Trophoblast cell (in vitro differentiated cells and primary cell): ENCODE measurements around the gene MRPL43.
A peak's percentile ranks its signal among the peaks of the same experiment; 100 is the strongest.
"Not testable (repeated sequence)": the region's sequence is repeated elsewhere in the genome, so short reads cannot be mapped to it uniquely, and the experiment has no call there.

Source experiments
- DNase-seq, 2 donors: peaks; one replicate each; pipeline ENCODE4 v3.0.0-alpha.2; 2016
- H2AFZ ChIP-seq: 2 replicates; pipeline ENCODE4 v1.6.1; 2013; ENCODE audit warnings: low read length, moderate library complexity, mild to moderate bottlenecking; ENCODE audit not compliant: insufficient read depth, poor library complexity
- H2AK5ac ChIP-seq: 2 replicates; pipeline ENCODE4 v1.6.1; 2013; ENCODE audit warnings: mild to moderate bottlenecking, low read length
- H2BK120ac ChIP-seq: 2 replicates; pipeline ENCODE4 v1.6.1; 2013; ENCODE audit warnings: low read length, mild to moderate bottlenecking, moderate library complexity; ENCODE audit not compliant: insufficient read depth, poor library complexity
- H2BK12ac ChIP-seq: 2 replicates; pipeline ENCODE4 v1.6.1; 2013; ENCODE audit warnings: mild to moderate bottlenecking, low read length, moderate library complexity
- H2BK5ac ChIP-seq: 2 replicates; pipeline ENCODE4 v1.6.1; 2013; ENCODE audit warnings: low read length, low read depth, moderate library complexity, mild to moderate bottlenecking; ENCODE audit not compliant: poor library complexity
- H3K14ac ChIP-seq: 2 replicates; pipeline ENCODE4 v1.6.1; 2013; ENCODE audit warnings: mild to moderate bottlenecking, low read length
- H3K18ac ChIP-seq: 2 replicates; pipeline ENCODE4 v1.6.1; 2013; ENCODE audit warnings: mild to moderate bottlenecking, low read length
- H3K23ac ChIP-seq: 2 replicates; pipeline ENCODE4 v1.6.1; 2013; ENCODE audit warnings: low read length
- H3K27ac ChIP-seq: 2 replicates; pipeline ENCODE4 v1.5.1; 2013; ENCODE audit warnings: low read depth, mild to moderate bottlenecking, inconsistent platforms, low read length, moderate library complexity
- H3K27me3 ChIP-seq: 2 replicates; pipeline ENCODE4 v1.6.1; 2013; ENCODE audit warnings: inconsistent platforms, mild to moderate bottlenecking, low read length, moderate library complexity; ENCODE audit not compliant: insufficient read depth
- H3K36me3 ChIP-seq, 2 experiments: 1 replicate in 1 of 2; 2 replicates in 1 of 2; pipeline ENCODE4 v1.6.1; 2013; ENCODE audit warnings: low read length in 2 of 2, mild to moderate bottlenecking in 2 of 2, moderate library complexity in 1 of 2; ENCODE audit not compliant: insufficient read depth in 2 of 2, control insufficient read depth in 1 of 2
- H3K4ac ChIP-seq: 2 replicates; pipeline ENCODE4 v1.6.1; 2013; ENCODE audit warnings: low read depth, mild to moderate bottlenecking, low read length, moderate library complexity
- H3K4me1 ChIP-seq, 2 experiments: 1 replicate in 1 of 2; 2 replicates in 1 of 2; pipeline ENCODE4 v1.6.1; 2013; ENCODE audit warnings: low read length in 2 of 2, mild to moderate bottlenecking in 2 of 2, moderate library complexity in 1 of 2; ENCODE audit not compliant: insufficient read depth in 2 of 2, control insufficient read depth in 1 of 2
- H3K4me2 ChIP-seq: 2 replicates; pipeline ENCODE4 v1.6.1; 2013; ENCODE audit warnings: inconsistent platforms, mild to moderate bottlenecking, low read length, moderate library complexity
- H3K4me3 ChIP-seq: 2 replicates; pipeline ENCODE4 v1.5.1; 2013; ENCODE audit warnings: mild to moderate bottlenecking, low read depth, low read length, inconsistent platforms
- H3K79me1 ChIP-seq: one replicate; pipeline ENCODE4 v1.6.1; 2013; ENCODE audit warnings: low read length
- H3K79me2 ChIP-seq: 2 replicates; pipeline ENCODE4 v1.6.1; 2013; ENCODE audit warnings: low read length, mild to moderate bottlenecking; ENCODE audit not compliant: control insufficient read depth, insufficient read depth, poor library complexity
- H3K9ac ChIP-seq: 2 replicates; pipeline ENCODE4 v1.6.1; 2013; ENCODE audit warnings: mild to moderate bottlenecking, low read length
- H3K9me3 ChIP-seq: 2 replicates; pipeline ENCODE4 v1.6.1; 2013; ENCODE audit warnings: low read depth, mild to moderate bottlenecking, control low read depth, inconsistent platforms, low read length; ENCODE audit not compliant: insufficient read depth
- H4K12ac ChIP-seq: 2 replicates; pipeline ENCODE4 v1.6.1; 2013; ENCODE audit warnings: low read depth, mild to moderate bottlenecking, low read length, moderate library complexity
- H4K8ac ChIP-seq: 2 replicates; pipeline ENCODE4 v1.6.1; 2013; ENCODE audit warnings: low read depth, mild to moderate bottlenecking, low read length, moderate library complexity
- H4K91ac ChIP-seq: one replicate; pipeline ENCODE4 v1.6.1; 2013; ENCODE audit warnings: low read depth, mild to moderate bottlenecking, low read length, moderate library complexity
- WGBS: extraction: QIAGEN DNeasy Blood & Tissue Kit; methylation state at CpG from one replicate; pipeline ENCODE4 v1.1.7; 2013; ENCODE audit warnings: missing lambda C conversion rate; ENCODE audit not compliant: insufficient read length, insufficient coverage; ENCODE audit errors: extremely low coverage; 5-methylcytosine and 5-hydroxymethylcytosine counted together

The MRPL43 gene

GRCh38 chr10:100978121-100978900, 9.0 kb downstream of the MRPL43 start:
- H2BK120ac ChIP-seq, result no peak overlapping the region
- H4K91ac ChIP-seq, result no peak overlapping the region
- DNase-seq, result peak; percentile 87 to 90
- H3K4me2 ChIP-seq, result no peak overlapping the region
- H3K27ac ChIP-seq, result no peak overlapping the region
- H3K4ac ChIP-seq, result no peak overlapping the region
- no peak overlapping the region for H3K23ac ChIP-seq
- H3K36me3 ChIP-seq, result peaks cover 23 to 28% of the 10 kb centered on the region in 2 experiments
- peaks cover 0 to 5% of the 10 kb centered on the region in 2 experiments for H3K4me1 ChIP-seq
- H2BK12ac ChIP-seq, result no peak overlapping the region
- H3K14ac ChIP-seq, result no peak overlapping the region
- H3K4me3 ChIP-seq, result no peak overlapping the region
- no peaks in the 10 kb centered on the region for H3K79me2 ChIP-seq
- no peak overlapping the region for H4K8ac ChIP-seq
- no peak overlapping the region for H3K18ac ChIP-seq
- H2BK5ac ChIP-seq, result no peak overlapping the region
- H3K79me1 ChIP-seq, result no peaks in the 10 kb centered on the region
- H3K27me3 ChIP-seq, result no peaks in the 10 kb centered on the region
- no peak overlapping the region for H4K12ac ChIP-seq
- H2AFZ ChIP-seq, result no peak overlapping the region
- WGBS, result no CpG with 5 or more reads among the region's 13 CpGs
- H3K9ac ChIP-seq, result no peak overlapping the region
- H3K9me3 ChIP-seq, result peaks cover 1% of the 10 kb centered on the region
- H2AK5ac ChIP-seq, result no peak overlapping the region

GRCh38 chr10:100977436-100977835, 9.9 kb downstream of the MRPL43 start:
- no peaks in the 10 kb centered on the region for H3K27me3 ChIP-seq
- WGBS, result no CpG with 5 or more reads among the region's 6 CpGs
- no peak for DNase-seq

GRCh38 chr10:100976906-100977305, 10.4 kb downstream of the MRPL43 start:
- H3K79me1 ChIP-seq, result no peaks in the 10 kb centered on the region
- no peak overlapping the region for H2AFZ ChIP-seq
- peaks cover 1% of the 10 kb centered on the region for H3K9me3 ChIP-seq
- H3K27me3 ChIP-seq, result no peaks in the 10 kb centered on the region
- H3K23ac ChIP-seq, result no peak overlapping the region
- H4K12ac ChIP-seq, result no peak overlapping the region
- H4K8ac ChIP-seq, result no peak overlapping the region
- no peaks in the 10 kb centered on the region for H3K79me2 ChIP-seq
- no peak overlapping the region for H3K4me3 ChIP-seq
- no peak overlapping the region for H3K9ac ChIP-seq
- no peak overlapping the region for H2BK5ac ChIP-seq
- peaks cover 0 to 5% of the 10 kb centered on the region in 2 experiments for H3K4me1 ChIP-seq
- H2AK5ac ChIP-seq, result no peak overlapping the region
- H2BK120ac ChIP-seq, result no peak overlapping the region
- no peak overlapping the region for H3K18ac ChIP-seq
- DNase-seq, result peak in 1 of 2 donors; percentile 20
- H3K27ac ChIP-seq, result no peak overlapping the region
- H4K91ac ChIP-seq, result no peak overlapping the region
- no peak overlapping the region for H3K4me2 ChIP-seq
- peaks cover 19 to 21% of the 10 kb centered on the region in 2 experiments for H3K36me3 ChIP-seq
- H3K4ac ChIP-seq, result no peak overlapping the region
- 100% methylated on average over 1 of the region's 3 CpGs for WGBS
- no peak overlapping the region for H3K14ac ChIP-seq
- no peak overlapping the region for H2BK12ac ChIP-seq

More at GRCh38 chr10:100977436-100977835, 9.9 kb downstream of the MRPL43 start:
- H2AK5ac ChIP-seq, result no peak overlapping the region
- no peak overlapping the region for H3K4me2 ChIP-seq
- H3K14ac ChIP-seq, result no peak overlapping the region
- no peak overlapping the region for H4K91ac ChIP-seq
- H4K12ac ChIP-seq, result no peak overlapping the region
- H3K79me2 ChIP-seq, result no peaks in the 10 kb centered on the region
- no peak overlapping the region for H2BK120ac ChIP-seq
- H2AFZ ChIP-seq, result no peak overlapping the region
- H2BK5ac ChIP-seq, result no peak overlapping the region
- no peak overlapping the region for H3K18ac ChIP-seq
- no peaks in the 10 kb centered on the region for H3K79me1 ChIP-seq
- H3K9me3 ChIP-seq, result peaks cover 1% of the 10 kb centered on the region
- H4K8ac ChIP-seq, result no peak overlapping the region
- no peak overlapping the region for H3K23ac ChIP-seq
- H3K4me3 ChIP-seq, result no peak overlapping the region
- H3K36me3 ChIP-seq, result peaks cover 19 to 22% of the 10 kb centered on the region in 2 experiments
- no peak overlapping the region for H3K27ac ChIP-seq
- no peak overlapping the region for H3K9ac ChIP-seq
- H3K4ac ChIP-seq, result no peak overlapping the region
- H3K4me1 ChIP-seq, result peaks cover 0 to 5% of the 10 kb centered on the region in 2 experiments
- no peak overlapping the region for H2BK12ac ChIP-seq

- H2AK5ac ChIP-seq, H3K79me1 ChIP-seq, H2BK120ac ChIP-seq, H3K23ac ChIP-seq, H3K14ac ChIP-seq, H4K91ac ChIP-seq, H3K27ac ChIP-seq, H3K79me2 ChIP-seq, H2BK5ac ChIP-seq, H3K4me2 ChIP-seq, H3K4me3 ChIP-seq, H4K12ac ChIP-seq, H3K27me3 ChIP-seq, H2BK12ac ChIP-seq, H2AFZ ChIP-seq, H3K9ac ChIP-seq, H3K9me3 ChIP-seq, DNase-seq, H3K4ac ChIP-seq, H4K8ac ChIP-seq, H3K18ac ChIP-seq, H3K4me1 ChIP-seq: not testable (repeated sequence)
- H3K36me3 ChIP-seq, result peaks cover 13 to 15% of the 10 kb centered on the region in 2 experiments
- no CpG with 5 or more reads among the region's 8 CpGs for WGBS
Measured at GRCh38 chr10:100975397-100975796, 11.9 kb downstream of the MRPL43 start.
